Endothelial cell of umbilical vein (primary cell): Measurements from ENCODE around the gene CACNA1C.

ENCODE experiments used
- CTCF ChIP-seq, 2 donors: IDR thresholded peaks; 1 replicate in 1 of 2; 2 replicates in 1 of 2; pipeline ENCODE4 v1.5.1; 2011; ENCODE audit warnings: low read length in 2 of 2, mild to moderate bottlenecking in 2 of 2, moderate library complexity in 2 of 2, control low read depth in 1 of 2, inconsistent platforms in 1 of 2, low read depth in 1 of 2; ENCODE audit not compliant: insufficient read depth in 1 of 2; ENCODE audit errors: extremely low read depth in 1 of 2
- EZH2 ChIP-seq: IDR thresholded peaks from 2 replicates; pipeline ENCODE4 v1.6.1; 2012; ENCODE audit warnings: borderline replicate concordance, low read depth, mild to moderate bottlenecking, moderate library complexity, low read length, inconsistent platforms; ENCODE audit not compliant: severe bottlenecking
- FOS ChIP-seq: IDR thresholded peaks from 2 replicates; pipeline ENCODE4 v1.6.1; 2011; ENCODE audit warnings: mild to moderate bottlenecking, low read length, moderate library complexity, borderline replicate concordance; ENCODE audit not compliant: insufficient read depth
- GATA2 ChIP-seq: IDR thresholded peaks from 2 replicates; pipeline ENCODE4 v1.7.0; 2011; ENCODE audit warnings: low read depth, mild to moderate bottlenecking, moderate library complexity, mixed read lengths, low read length; ENCODE audit not compliant: insufficient read length, insufficient read depth
- JUN ChIP-seq: IDR thresholded peaks from 2 replicates; pipeline ENCODE4 v1.6.1; 2011; ENCODE audit warnings: borderline replicate concordance, low read depth; ENCODE audit not compliant: insufficient read length, insufficient read depth
- MAX ChIP-seq: IDR thresholded peaks from 2 replicates; pipeline ENCODE4 v1.6.1; 2011; ENCODE audit not compliant: insufficient read depth, insufficient read length
- MYC ChIP-seq: IDR thresholded peaks from one replicate; pipeline ENCODE4 v1.6.1; 2011; ENCODE audit warnings: mild to moderate bottlenecking, low read depth, low read length
- POLR2A ChIP-seq: IDR thresholded peaks from 2 replicates; pipeline ENCODE4 v1.6.1; 2012; ENCODE audit warnings: low read depth, mild to moderate bottlenecking, control low read depth, low read length
- POLR2AphosphoS5 ChIP-seq: IDR thresholded peaks from 2 replicates; pipeline ENCODE4 v1.6.1; 2012; ENCODE audit warnings: low read depth, mild to moderate bottlenecking, control low read depth, low read length, moderate library complexity; ENCODE audit not compliant: insufficient read depth

GRCh38 chr12:2409656-2410265, 357.0 kb downstream of the CACNA1C start:
- no peak for TF ChIP-seq CTCF (IDR thresholded peaks at IDR 0.05; ENCODE audit: extremely low read depth in 1 of 2, insufficient read depth in 1 of 2, low read depth in 1 of 2, low read length in 2 of 2)
- TF ChIP-seq EZH2: no peak
- no peak for TF ChIP-seq MAX
- TF ChIP-seq POLR2A: no peak
- no peak for TF ChIP-seq JUN
- no peak for TF ChIP-seq POLR2AphosphoS5
- no peak for TF ChIP-seq MYC
- no peak for TF ChIP-seq FOS
- TF ChIP-seq GATA2: no peak
